ENCODE results near the gene SPINT2. TPM values are rescaled to one million over a fixed set of nuclear protein-coding genes. Genes with fewer than 3 reads are reported as not detected.

The SPINT2 gene
- total and polyA plus RNA-seq, 2 of the 13 experiments (the other 11 are each of a cell fraction or from before 2014, with no cell fraction given) = 0.31 to 0.77 TPM

- TF ChIP-seq, protein P1, sequence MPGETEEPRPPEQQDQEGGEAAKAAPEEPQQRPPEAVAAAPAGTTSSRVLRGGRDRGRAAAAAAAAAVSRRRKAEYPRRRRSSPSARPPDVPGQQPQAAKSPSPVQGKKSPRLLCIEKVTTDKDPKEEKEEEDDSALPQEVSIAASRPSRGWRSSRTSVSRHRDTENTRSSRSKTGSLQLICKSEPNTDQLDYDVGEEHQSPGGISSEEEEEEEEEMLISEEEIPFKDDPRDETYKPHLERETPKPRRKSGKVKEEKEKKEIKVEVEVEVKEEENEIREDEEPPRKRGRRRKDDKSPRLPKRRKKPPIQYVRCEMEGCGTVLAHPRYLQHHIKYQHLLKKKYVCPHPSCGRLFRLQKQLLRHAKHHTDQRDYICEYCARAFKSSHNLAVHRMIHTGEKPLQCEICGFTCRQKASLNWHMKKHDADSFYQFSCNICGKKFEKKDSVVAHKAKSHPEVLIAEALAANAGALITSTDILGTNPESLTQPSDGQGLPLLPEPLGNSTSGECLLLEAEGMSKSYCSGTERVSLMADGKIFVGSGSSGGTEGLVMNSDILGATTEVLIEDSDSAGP (CRISPR knock-in tag; IDR thresholded peaks at IDR 0.05; ENCODE audit: borderline replicate concordance) = peak; percentile 46
- TF ChIP-seq ZNF83 (CRISPR knock-in tag; IDR thresholded peaks at IDR 0.05; ENCODE audit: borderline replicate concordance) = no peak
- TF ChIP-seq ZHX1 (CRISPR knock-in tag; IDR thresholded peaks at IDR 0.05; ENCODE audit: low read depth) = no peak
- TF ChIP-seq ZNF567 (CRISPR knock-in tag; IDR thresholded peaks at IDR 0.05; ENCODE audit: borderline replicate concordance) = no peak
- 0 out of 2 replicates have a peak, but pooled peaks have one; percentile 18 for TF ChIP-seq MEIS1 (CRISPR knock-in tag; IDR thresholded peaks at IDR 0.05; ENCODE audit: borderline replicate concordance)
- no peak for TF ChIP-seq PITX1 (CRISPR knock-in tag; IDR thresholded peaks at IDR 0.05)
- 0 out of 2 replicates have a peak, but pooled peaks have one; percentile 8 for TF ChIP-seq NR0B2 (CRISPR knock-in tag; IDR thresholded peaks at IDR 0.05)
- no peak for TF ChIP-seq ZFY (CRISPR knock-in tag; IDR thresholded peaks at IDR 0.05)
- TF ChIP-seq PHB2 (IDR thresholded peaks at IDR 0.05; ENCODE audit: partially characterized antibody) = no peak
- no peak for TF ChIP-seq ATAD3A (CRISPR knock-in tag; IDR thresholded peaks at IDR 0.05)
- peak; percentile 49; the same call in 1 of the 2 replicates for TF ChIP-seq HOXA3 (CRISPR knock-in tag; IDR thresholded peaks at IDR 0.05)
- peak; percentile 28; the same call in 1 of the 2 replicates for TF ChIP-seq ZNF333 (CRISPR knock-in tag; IDR thresholded peaks at IDR 0.05; ENCODE audit: borderline replicate concordance)
- peak; percentile 66 for TF ChIP-seq SP2 (CRISPR knock-in tag; IDR thresholded peaks at IDR 0.05)
- 0 out of 2 replicates have a peak, but pooled peaks have one; percentile 27 for TF ChIP-seq CCDC6 (CRISPR knock-in tag; IDR thresholded peaks at IDR 0.05)
- TF ChIP-seq CCAR2 (optimal IDR thresholded peaks at IDR 0.05; ENCODE audit: low read depth, low read length) = no peak
- TF ChIP-seq, protein P2, sequence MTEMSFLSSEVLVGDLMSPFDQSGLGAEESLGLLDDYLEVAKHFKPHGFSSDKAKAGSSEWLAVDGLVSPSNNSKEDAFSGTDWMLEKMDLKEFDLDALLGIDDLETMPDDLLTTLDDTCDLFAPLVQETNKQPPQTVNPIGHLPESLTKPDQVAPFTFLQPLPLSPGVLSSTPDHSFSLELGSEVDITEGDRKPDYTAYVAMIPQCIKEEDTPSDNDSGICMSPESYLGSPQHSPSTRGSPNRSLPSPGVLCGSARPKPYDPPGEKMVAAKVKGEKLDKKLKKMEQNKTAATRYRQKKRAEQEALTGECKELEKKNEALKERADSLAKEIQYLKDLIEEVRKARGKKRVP (CRISPR knock-in tag; IDR thresholded peaks at IDR 0.05) = no peak
- TF ChIP-seq ZNF790 (CRISPR knock-in tag; IDR thresholded peaks at IDR 0.05; ENCODE audit: borderline replicate concordance) = 0 out of 2 replicates have a peak, but pooled peaks have one; percentile 61
- 0 out of 2 replicates have a peak, but pooled peaks have one; percentile 10 for TF ChIP-seq NR2C2 (CRISPR knock-in tag; IDR thresholded peaks at IDR 0.05; ENCODE audit: borderline replicate concordance)
- TF ChIP-seq THAP11 (CRISPR knock-in tag; IDR thresholded peaks at IDR 0.05) = 0 out of 2 replicates have a peak, but pooled peaks have one; percentile 33
- TF ChIP-seq, protein P3, sequence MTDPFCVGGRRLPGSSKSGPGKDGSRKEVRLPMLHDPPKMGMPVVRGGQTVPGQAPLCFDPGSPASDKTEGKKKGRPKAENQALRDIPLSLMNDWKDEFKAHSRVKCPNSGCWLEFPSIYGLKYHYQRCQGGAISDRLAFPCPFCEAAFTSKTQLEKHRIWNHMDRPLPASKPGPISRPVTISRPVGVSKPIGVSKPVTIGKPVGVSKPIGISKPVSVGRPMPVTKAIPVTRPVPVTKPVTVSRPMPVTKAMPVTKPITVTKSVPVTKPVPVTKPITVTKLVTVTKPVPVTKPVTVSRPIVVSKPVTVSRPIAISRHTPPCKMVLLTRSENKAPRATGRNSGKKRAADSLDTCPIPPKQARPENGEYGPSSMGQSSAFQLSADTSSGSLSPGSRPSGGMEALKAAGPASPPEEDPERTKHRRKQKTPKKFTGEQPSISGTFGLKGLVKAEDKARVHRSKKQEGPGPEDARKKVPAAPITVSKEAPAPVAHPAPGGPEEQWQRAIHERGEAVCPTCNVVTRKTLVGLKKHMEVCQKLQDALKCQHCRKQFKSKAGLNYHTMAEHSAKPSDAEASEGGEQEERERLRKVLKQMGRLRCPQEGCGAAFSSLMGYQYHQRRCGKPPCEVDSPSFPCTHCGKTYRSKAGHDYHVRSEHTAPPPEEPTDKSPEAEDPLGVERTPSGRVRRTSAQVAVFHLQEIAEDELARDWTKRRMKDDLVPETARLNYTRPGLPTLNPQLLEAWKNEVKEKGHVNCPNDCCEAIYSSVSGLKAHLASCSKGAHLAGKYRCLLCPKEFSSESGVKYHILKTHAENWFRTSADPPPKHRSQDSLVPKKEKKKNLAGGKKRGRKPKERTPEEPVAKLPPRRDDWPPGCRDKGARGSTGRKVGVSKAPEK (CRISPR knock-in tag; IDR thresholded peaks at IDR 0.05; ENCODE audit: borderline replicate concordance) = no peak
These were observed 71.7 kb downstream of the SPINT2 start (continued) for GRCh38 chr19:38335949-38336637.
